ENCODE measurements around the gene PPP1R9A.

Gene PPP1R9A

DNA sequence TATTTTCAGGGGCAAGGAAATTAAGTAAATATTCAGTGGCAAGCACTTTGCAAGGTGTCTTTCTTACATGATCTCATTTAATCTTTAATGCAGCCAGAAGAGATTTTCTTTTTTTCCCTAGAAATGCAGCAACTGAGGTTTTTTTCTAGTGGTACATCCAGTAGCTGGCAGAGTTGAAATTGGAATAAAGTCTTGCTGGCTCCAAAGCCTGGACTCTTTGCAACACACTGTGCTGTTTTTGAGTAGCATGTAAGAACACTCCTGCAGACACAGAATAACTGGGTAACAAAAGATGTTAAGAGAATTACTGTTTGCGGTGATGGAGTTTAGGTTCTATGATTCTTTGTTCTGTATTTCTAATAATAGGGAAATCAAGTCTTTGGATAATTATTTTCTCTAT is 293.3 kb downstream of the PPP1R9A start:
- Histone ChIP-seq H3K9me3 (ENCODE audit: control insufficient read depth, low read length) (no peaks in the 10 kb centered on the region), H3K4me3 (ENCODE audit: low read depth, low read length) (no peak overlapping the region), H3K9ac (no peak overlapping the region), H3K36me3 (ENCODE audit: control insufficient read depth, insufficient read depth, low read length) (no peaks in the 10 kb centered on the region), H3K27me3 (ENCODE audit: control insufficient read depth, insufficient read depth, low read length) (no peaks in the 10 kb centered on the region), H3K4me2 (ENCODE audit: low read length) (no peak overlapping the region), H3K79me2 (peaks cover 2% of the 10 kb centered on the region), H3K27ac (no peak overlapping the region), H3K4me1 (no peaks in the 10 kb centered on the region), H2AFZ (no peak overlapping the region)
- TF ChIP-seq, protein P1, sequence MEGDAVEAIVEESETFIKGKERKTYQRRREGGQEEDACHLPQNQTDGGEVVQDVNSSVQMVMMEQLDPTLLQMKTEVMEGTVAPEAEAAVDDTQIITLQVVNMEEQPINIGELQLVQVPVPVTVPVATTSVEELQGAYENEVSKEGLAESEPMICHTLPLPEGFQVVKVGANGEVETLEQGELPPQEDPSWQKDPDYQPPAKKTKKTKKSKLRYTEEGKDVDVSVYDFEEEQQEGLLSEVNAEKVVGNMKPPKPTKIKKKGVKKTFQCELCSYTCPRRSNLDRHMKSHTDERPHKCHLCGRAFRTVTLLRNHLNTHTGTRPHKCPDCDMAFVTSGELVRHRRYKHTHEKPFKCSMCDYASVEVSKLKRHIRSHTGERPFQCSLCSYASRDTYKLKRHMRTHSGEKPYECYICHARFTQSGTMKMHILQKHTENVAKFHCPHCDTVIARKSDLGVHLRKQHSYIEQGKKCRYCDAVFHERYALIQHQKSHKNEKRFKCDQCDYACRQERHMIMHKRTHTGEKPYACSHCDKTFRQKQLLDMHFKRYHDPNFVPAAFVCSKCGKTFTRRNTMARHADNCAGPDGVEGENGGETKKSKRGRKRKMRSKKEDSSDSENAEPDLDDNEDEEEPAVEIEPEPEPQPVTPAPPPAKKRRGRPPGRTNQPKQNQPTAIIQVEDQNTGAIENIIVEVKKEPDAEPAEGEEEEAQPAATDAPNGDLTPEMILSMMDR (IDR thresholded peaks at IDR 0.05), result no peak

DNA sequence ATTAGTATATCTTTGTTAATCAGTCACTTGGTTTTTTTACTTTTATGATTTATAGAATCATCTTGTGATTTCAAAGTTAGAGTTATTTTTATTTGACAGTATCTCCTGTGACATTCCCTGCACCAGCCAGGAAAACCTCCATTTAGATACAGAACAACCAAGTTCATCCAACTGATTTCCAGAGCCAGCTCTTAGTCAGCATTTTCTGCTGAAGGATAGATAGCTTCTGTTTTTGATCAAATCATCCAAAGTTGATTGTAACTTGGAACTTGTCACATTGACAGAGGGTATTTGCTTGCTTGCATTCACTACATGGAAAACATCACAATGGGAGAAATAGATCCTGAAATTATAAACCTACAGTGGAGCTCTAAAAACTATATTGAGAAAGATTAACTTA is 294.3 kb downstream of the PPP1R9A start:
- Histone ChIP-seq H3K4me2 (ENCODE audit: low read length) (no peak overlapping the region), H2AFZ (no peak overlapping the region), H3K9me3 (ENCODE audit: control insufficient read depth, low read length) (no peaks in the 10 kb centered on the region), H3K36me3 (ENCODE audit: control insufficient read depth, insufficient read depth, low read length) (no peaks in the 10 kb centered on the region), H3K9ac (no peak overlapping the region), H3K4me3 (ENCODE audit: low read depth, low read length) (no peak overlapping the region), H3K4me1 (no peaks in the 10 kb centered on the region), H3K27me3 (ENCODE audit: control insufficient read depth, insufficient read depth, low read length) (no peaks in the 10 kb centered on the region), H3K79me2 (peaks cover 2% of the 10 kb centered on the region), H3K27ac (no peak overlapping the region)
- TF ChIP-seq, protein P1 (IDR thresholded peaks at IDR 0.05), result no peak

DNA sequence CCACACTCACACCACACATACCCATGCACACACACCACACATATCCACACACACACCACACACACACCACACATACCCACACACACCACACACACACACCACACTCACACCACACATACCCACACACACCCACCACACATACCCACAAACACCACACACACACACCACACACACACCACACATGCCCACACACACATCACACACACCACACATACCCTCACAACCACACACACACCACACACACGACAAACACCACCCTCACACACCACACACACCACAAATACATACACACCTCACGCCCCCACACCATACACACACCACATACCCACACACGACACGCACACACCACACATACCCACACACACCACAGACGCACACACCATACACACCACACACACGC is 297.2 kb downstream of the PPP1R9A start:
- Histone ChIP-seq H3K4me2 (ENCODE audit: low read length) (no peak overlapping the region), H3K4me1 (no peaks in the 10 kb centered on the region), H3K27ac (no peak overlapping the region), H3K9ac (no peak overlapping the region), H3K27me3 (ENCODE audit: control insufficient read depth, insufficient read depth, low read length) (no peaks in the 10 kb centered on the region), H3K4me3 (ENCODE audit: low read depth, low read length) (no peak overlapping the region), H3K36me3 (ENCODE audit: control insufficient read depth, insufficient read depth, low read length) (no peaks in the 10 kb centered on the region), H3K79me2 (peaks cover 2% of the 10 kb centered on the region), H2AFZ (no peak overlapping the region), H3K9me3 (ENCODE audit: control insufficient read depth, low read length) (no peaks in the 10 kb centered on the region)
- TF ChIP-seq, protein P1 (IDR thresholded peaks at IDR 0.05), result no peak

DNA sequence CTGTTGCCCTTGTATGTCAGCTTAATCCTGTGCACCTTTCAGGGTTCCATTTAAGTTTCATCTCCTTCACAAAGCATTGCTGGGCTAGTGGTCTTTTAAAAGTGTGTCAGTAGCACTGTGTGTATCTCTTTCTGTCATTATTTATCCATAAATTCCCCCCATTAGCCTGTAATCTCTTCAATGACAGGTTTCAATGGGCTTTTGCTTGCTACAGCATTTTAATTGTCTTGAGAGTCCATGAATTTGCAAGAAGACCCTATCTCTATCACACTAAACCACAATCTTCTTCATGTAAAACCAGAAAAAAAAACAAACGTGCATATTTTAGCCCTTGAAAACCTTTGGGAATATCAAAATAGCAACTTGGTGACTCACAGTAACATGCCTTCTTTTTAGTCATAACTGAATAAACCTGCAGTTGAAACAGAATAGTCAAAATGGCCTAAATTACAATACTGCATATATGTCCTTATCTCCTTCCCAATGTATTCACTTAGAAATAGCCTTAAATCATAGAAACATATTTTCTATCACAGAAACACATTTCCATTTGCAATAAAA is 298.4 kb downstream of the PPP1R9A start:
- no peaks in the 10 kb centered on the region for H3K9me3 ChIP-seq (ENCODE audit: control insufficient read depth, low read length)
- TF ChIP-seq, protein P1 (IDR thresholded peaks at IDR 0.05), result no peak
- H3K4me1 ChIP-seq, result no peaks in the 10 kb centered on the region
- no peak overlapping the region for H3K4me3 ChIP-seq (ENCODE audit: low read depth, low read length)
- no peak overlapping the region for H3K9ac ChIP-seq
- no peak overlapping the region for H2AFZ ChIP-seq
- H3K27ac ChIP-seq, result no peak overlapping the region
- H3K27me3 ChIP-seq (ENCODE audit: control insufficient read depth, insufficient read depth, low read length), result no peaks in the 10 kb centered on the region
- no peak overlapping the region for H3K4me2 ChIP-seq (ENCODE audit: low read length)
- H3K36me3 ChIP-seq (ENCODE audit: control insufficient read depth, insufficient read depth, low read length), result no peaks in the 10 kb centered on the region
- H3K79me2 ChIP-seq, result peaks cover 2% of the 10 kb centered on the region

DNA sequence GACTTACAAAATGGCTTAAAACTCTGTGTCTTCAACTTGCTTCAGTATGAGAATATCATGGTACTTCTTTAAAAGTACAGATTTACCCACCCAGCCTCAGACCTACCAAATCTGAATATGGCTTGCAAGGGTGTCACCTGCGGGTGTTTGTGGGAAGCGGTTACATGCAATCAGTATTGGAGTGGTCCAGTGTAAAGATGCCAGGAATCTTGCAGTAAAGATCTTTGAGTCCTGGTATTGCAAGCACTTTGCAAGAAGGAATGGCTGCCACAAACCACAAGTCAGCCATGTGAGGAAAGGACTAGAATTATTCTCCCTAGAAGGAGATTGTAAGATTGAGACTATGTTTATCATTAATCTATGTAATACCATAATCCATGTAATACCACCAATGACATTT is 301.9 kb downstream of the PPP1R9A start:
- Histone ChIP-seq H3K4me1 (no peaks in the 10 kb centered on the region), H3K9me3 (ENCODE audit: control insufficient read depth, low read length) (no peaks in the 10 kb centered on the region), H3K36me3 (ENCODE audit: control insufficient read depth, insufficient read depth, low read length) (no peaks in the 10 kb centered on the region), H3K4me3 (ENCODE audit: low read depth, low read length) (no peak overlapping the region), H3K4me2 (ENCODE audit: low read length) (no peak overlapping the region), H3K79me2 (peaks cover 2% of the 10 kb centered on the region), H3K9ac (no peak overlapping the region), H3K27me3 (ENCODE audit: control insufficient read depth, insufficient read depth, low read length) (no peaks in the 10 kb centered on the region), H2AFZ (no peak overlapping the region), H3K27ac (no peak overlapping the region)
- TF ChIP-seq, protein P1 (IDR thresholded peaks at IDR 0.05), result no peak

All from parathyroid adenoma (tissue), 2 donors.